Fibroblast of skin of right biceps (primary cell): ENCODE results near the gene PRKAR1B.
"Not testable (repeated sequence)": the region's sequence is repeated elsewhere in the genome, so short reads cannot be mapped to it uniquely, and the experiment has no call there.

ENCODE experiments used
- DNase-seq: peaks from one replicate; pipeline ENCODE4 v3.0.0-alpha.2; 2013

The PRKAR1B gene

DNA sequence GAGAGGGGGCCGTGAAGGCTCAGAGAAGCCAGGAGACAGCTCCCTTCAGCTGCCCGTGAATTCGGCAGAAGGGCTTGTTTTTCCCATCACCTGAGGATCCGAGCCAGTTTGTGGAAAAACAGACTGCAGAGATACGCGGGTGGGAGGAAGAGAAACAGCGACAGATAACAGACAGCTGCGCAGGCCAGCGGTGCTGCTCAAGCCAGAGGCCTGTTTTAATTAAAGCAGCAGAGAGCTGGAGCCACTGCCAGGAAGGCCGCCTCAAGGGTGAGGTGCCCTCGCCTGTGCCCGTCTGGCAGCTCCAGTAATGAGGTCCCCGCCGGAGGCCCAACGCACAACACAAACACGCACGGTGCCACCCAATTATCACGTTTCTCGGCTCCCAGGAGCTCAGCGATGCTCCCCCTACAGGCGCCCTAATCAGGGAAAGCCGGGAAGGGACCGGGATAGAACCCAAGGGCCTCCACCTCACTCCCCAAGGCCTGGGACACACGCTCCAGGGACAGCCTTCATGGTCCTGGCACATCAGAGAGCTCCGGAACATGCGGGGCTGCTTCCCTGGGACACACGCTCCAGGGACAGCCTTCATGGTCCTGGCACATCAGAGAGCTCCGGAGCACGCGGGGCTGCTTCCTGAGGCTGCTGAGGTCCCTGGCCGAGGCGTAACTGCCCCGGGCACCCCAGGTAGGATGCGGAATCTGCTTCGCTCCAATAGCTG lies 61.2 kb downstream of the PRKAR1B start:
- no peak for DNase-seq

DNA sequence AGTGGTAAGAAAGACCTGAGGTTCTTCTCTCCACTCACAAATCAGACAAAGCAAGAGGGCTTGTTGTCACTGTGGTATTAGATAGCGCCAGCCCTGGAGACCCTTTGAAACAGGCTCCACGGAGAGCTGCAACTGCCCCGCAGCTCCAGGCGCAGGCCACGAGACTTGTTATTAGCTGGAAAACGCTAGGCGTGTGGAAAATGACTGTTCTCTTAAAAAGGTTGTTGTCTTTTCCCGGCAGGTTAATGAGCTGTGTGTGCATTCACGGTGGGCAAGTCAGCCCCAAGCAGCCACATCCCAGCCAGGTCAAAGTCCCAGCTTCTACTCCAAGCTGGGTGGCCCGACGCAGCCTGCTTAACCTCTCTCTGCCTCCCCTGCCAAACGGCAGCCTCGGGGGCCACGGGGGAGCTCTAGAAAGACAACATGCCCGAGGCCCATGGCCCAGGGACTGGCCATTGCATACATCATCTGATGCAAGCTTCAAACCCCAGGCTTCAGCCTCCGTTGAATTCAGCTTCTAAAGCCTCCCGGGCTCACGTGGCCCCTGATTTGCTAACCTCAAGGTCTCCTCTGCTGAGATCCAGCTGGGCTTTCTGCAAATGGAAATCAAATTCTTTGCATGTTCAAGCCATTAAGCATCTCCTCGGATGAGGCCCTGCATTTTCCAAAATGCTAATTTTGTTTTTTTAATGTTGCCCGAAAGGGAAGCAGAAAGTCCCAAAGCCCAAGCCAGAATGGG lies 61.9 kb downstream of the PRKAR1B start:
- DNase-seq: peak; percentile 42

DNA sequence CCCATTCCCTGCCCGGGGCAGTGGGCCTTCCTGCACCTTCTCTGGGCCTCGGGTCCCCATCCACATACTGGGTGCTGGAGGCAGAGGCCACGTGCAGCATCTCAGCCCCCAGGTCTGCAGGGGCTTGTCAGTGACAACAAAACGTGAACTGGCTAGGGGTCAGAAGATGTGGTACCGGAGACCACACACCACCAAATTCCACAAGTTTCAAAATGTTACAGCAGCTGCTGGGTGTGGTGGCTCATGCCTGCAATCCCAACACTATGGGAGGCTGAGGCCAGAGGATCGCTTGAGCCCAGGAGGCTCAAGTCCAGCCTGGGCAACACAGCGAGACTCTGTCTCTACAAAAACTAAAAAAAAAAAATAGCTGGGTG lies 62.7 kb downstream of the PRKAR1B start:
- DNase-seq: no peak

DNA sequence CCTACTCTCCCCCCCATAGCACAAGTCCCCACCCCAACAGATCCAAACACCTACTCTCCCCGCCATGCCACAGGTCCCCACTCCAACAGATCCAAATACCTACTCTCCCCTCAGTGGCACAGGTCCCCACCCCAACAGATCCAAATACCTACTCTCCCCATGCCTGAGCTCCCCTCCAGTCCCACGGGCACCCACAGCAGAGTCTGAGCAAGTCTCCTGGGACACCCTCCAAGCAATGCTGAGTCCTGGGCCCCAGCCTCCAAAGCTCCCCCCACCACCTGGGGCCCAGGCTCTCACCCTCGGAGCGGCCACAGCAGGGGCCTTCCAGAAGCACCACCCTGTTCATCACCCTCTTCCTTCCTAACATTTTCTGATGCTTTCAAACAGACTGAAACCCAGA lies 64.5 kb downstream of the PRKAR1B start:
- DNase-seq: no peak

DNA sequence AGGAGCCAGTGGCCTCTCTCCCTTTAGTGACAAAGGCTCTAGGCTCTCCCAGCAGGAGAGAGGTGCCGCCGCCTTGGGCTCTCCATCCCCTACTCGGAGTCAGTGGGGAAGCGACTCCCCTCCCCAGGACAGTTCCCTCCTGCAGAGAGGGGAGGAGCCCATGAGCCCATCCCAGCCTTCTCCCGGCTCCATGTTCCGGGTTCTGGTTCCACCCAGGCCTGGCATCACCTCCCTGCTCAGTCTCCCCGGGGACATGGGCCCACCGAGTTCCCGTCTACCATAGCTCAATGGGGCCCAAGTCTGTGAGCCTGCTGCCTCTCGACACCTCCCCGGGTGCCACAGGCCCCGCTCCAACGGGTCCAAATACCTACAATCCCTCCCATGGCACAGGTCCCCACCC lies 67.1 kb downstream of the PRKAR1B start:
- DNase-seq: no peak

DNA sequence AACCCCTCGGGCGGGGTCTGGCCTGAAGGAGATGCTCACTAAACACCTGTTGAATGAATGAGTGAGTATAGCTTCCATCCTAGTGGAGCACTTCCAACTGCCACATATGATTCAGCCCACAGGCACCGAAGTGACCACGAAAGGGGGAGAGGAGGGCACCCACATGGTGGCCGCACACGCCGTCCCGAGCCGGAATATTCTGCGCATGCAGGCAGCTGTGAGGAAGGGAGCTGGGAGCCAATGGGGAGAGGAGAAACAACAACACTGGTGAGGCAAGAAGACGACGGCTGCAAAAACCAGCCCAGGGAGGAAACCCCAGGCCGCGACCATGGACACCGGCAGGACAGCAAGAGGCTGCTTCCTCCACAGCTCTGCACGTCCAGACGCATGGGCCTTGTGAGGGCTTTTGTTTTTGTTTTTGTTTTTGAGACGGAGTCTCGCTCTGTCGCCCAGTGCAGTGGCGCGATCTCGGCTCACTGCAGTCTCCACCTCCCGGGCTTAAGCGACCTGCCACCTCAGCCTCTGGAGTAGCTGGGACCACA lies 67.7 kb downstream of the PRKAR1B start:
- DNase-seq: no peak

DNA sequence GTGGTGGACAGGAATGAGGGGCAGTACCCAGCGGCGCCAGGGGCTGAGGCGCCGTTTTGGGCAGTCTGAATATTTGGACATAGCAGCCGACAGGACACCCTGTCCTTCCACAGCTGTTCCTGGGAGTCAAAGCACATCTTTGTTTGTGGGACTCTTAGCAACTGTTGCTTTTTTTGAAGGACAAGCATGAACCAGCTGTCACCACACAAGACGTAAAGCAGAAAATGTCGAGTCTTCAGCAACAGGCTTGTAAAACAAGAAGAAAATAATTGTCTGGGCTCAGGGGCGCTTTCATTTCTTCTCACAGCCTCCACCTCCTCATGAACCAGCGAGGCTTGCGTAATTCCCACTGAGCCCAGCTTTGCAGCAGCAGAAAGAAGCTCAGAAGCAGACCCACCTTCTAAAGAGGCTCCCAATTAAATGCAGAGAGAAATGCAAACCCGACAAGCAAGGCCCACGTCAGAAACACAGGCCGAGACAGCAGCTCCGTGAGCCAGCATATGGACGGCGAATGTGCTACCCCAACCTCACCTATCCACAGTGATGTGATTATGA lies 69.4 kb downstream of the PRKAR1B start:
- DNase-seq: no peak

DNA sequence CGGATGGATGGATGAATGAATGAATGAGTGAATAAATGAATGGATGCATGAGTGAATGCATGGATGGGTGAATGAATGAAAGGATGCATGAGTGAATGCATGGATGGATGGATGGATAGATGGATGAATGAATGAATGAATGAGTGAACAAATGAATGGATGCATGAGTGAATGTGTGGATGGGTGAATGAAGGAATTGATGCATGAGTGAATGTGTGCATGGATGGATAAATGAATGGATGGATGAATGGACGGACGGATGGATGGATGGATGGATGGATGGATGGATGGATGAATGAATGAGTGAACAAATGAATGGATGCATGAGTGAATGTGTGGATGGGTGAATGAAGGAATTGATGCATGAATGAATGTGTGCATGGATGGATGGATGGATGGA lies 70.1 kb downstream of the PRKAR1B start:
- DNase-seq: not testable (repeated sequence)

DNA sequence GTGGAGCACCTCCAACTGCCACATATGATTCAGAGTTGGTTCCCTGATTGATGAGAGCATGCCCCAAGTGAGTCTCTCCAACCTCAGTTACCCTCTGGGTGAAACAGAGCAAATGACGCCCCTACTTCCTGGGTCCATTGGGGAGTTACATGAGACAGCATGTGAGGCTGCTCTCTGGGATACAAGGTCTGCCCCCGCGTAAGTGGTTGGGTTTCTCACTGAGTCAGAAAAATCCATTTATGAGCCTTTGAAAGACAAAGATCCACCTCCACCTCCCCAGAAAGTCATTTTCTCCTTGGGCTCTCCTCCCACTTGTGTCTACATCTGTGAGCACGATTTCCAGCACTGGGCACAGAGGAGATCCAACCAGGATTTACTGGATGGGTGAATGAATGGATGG lies 71.3 kb downstream of the PRKAR1B start:
- DNase-seq: no peak

DNA sequence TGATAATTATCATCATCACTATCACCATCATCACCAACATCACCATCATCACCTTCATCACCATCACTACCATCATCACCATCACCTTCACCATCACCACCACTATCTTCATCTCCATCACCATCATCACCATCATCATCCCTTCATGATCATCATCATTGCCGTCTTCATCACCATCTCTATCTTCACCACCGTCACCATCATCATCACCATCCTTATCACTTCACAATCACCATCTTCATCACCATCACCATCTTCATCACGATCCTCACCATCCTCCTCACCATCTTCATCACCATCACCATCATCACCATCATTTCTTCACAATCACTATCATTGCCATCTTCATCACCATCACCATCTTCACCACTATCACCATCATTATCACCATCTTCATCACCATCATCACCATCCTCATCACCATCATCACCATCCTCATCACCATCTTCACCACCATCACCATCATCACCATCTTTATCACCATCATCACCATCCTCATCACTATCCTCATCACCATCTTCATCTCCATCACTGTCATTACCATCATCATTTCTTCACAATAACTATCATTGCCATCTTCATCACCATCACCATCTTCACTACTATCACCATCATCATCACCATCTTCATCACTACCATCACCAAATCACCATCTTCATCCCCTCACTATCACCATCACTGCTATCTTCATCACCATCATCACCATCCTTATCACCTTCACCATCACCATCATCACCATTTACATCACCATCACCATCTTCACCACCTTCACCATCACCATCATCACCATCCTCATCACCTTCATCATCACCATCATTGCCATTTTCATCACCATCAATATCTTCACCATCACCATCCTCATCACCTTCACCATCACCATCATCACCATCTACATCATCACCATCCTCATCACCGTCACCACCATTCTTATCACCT lies 73.0 kb downstream of the PRKAR1B start:
- no peak for DNase-seq

DNA sequence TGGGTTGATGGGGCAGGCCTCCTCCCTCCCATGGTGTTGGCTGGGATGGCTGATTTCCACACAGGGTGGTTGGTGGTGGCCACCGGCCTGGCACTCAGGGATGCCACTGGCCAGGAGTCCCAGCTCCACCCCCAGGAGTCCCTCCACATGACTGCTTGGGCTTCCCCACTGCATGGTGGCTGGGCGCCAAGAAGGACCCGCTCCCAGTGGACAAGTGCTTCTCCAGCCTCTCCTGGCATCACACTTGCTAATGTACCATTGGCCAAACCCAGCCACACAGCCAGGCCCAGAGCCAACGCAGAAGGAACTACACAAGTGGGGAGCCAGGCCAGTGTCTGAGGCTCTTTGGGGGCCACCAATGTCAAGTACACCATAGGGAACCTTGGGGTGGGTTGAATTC lies 74.2 kb downstream of the PRKAR1B start:
- DNase-seq: no peak

DNA sequence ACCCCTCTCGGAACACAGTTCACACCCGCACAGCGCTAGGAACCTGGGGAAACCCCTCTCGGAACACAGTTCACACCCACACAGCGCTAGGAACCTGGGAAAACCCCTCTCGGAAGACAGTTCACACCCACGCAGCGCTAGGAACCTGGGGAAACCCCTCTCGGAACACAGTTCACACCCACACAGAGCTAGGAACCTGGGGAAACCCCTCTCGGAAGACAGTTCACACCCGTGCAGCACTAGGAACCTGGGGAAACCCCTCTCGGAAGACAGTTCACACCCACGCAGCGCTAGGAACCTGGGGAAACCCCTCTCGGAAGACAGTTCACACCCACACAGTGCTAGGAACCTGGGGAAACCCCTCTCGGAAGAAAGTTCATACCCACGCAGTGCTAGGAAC lies 74.9 kb downstream of the PRKAR1B start:
- not testable (repeated sequence) for DNase-seq

DNA sequence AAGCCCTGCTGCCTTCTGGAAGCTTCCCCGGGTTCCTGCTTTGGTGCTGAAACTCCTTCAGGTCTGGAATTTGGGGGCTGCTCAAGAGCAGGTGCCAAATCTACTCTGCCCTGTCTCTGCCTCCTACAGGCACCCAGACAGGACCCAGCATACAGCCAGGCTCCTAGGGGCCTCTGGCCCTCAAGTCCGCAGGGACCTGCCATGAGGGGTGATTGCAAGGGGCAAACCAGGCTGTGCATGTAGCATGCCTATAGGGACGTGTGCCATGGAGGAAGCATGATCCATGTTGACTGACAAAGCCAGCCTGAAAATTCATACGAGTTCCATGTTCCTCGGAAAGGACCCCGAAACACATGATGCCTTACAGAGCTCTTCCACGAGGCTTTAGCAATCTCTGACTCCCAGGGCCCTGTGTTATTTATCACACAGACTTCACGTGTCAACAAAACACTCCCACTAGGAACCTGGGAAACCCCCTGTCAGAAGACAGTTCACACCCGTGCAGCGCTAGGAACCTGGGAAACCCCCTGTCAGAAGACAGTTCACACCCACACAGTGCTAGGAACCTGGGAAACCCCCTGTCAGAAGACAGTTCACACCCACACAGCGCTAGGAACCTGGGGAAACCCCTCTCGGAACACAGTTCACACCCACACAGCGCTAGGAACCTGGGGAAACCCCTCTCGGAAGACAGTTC lies 75.9 kb downstream of the PRKAR1B start:
- no peak for DNase-seq

DNA sequence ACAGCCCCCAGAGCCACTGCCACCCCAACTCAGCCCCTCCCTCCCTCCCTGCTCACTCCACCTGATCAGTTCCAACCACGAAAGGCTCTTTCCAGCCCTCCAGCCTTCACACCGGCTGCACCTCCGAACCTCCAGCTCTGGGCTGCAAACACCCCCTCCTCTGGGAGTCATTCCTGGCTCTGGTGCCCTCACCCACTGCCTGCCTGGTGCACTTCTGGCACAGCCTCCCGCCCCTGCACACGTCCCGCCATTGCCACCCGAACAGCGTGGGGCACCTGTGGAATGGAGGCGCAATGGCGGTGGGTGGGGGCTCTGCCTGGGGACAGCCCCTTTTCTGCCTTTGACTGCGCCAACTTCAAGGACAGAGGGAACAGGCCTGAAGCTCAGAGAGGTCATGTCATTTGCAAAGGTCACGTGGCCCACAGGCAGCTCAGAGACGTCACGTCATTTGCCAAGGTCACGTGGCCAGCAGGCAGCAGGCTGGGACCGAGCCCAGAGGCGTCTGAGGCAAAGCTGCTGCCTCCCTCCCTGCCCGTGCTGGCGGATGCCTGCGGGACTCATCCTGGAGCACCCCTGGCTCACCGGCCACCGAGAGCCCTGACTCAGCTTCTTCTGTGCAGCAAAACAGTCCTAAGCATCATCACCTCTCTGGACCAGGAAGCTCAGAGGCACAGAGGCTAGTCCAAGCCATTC lies 76.6 kb downstream of the PRKAR1B start:
- DNase-seq: no peak

DNA sequence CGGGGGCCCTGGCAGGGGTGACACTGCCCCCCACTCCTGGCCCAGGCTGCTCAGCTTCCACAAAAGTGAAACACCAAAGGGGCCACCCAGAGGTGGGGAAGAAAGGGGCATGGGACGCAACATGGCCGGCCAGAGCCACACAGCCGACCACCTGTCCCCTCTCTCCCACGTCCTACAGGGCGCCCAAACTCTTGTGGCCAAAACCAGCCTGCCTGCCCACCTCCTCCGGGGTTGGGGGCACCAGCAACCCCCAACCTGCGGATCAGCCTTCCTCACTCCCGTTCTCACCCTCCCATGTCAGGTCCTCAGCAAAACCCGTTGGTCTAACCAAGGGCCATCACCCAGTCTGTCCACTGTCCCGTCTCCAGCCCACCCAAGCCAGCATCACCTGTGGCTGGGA lies 80.1 kb downstream of the PRKAR1B start:
- DNase-seq: no peak

DNA sequence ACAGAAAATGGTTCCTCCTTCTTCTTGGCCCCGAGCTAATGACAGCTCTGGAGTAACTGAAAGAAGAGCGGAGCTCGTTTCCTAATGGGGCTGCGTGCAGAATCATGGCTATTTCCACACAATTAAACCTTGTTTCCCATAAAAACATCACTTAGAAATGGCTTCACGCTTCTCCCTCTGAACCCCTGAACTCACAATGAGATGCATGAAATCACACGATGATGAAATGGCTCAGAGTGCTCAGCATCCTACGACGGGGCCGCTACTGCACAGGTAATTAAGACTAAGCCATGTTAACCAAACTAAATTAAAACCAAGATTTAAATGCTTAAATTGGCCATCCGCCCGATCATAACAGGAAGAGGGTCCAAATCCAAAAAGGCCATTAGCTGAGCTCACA lies 80.6 kb downstream of the PRKAR1B start:
- DNase-seq: no peak

DNA sequence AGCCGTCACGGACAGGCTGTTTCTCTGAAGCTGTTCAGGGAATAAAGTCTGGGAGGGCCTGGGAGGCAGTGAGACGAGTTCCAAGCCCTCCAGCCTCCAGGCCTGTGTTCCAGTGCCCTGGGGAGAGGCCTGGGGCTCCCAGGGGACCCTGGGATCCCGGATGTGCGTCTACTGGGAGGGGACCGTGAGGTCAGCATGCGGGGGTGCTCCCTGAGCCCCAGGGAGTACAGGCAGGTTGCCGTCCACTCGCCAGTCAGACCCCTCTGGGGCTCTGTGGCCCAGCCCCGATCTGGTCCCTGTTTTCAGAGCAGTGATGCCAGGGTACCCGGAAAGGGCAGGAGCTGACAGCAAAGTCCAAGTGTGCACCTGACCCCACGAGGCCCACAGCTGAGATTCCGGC lies 81.5 kb downstream of the PRKAR1B start:
- DNase-seq: no peak

DNA sequence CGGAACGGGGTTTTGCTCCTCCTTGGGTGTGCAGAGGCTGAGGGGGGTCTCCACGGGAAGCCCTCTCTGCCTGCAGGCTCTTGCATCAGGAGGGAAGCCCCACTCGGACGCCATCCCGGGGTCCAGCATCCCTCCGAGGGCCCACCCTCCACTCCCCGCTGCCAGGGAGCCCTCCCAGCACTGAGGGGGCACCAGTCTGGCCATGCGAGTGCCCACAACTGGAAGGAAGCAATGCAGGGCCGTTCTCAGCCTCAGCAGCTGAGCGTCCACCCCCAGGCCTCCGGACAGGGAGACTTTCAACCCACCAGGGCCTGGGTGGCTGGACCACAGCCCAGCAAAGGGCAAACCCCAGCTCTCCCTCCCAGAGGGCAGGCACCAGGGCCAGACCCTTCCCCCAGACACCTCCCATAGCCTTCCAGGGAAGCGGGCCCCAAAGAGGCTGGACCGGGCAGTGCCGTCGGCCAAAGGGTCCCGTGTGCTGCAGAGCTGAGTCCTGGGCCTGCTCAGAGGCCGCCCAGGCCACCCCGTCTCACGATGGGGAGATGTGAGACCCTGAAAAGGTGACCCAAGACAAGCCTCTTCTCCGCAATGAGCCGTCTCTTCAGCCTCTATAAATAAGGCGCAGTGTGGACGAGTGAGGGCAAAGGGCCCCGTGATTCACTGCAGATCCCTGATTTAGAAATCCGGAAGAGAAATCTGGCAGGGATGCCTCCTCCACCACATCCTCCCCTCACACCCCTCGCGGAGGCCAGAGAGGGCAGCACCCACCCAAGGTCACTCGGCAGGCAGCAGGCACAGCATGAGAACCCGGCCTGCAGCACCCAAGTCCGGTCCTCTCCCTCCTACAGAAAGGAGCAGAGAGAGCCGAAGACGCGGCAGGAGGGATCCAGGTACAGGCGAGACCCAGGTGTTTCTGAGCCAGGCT lies 82.4 kb downstream of the PRKAR1B start:
- no peak for DNase-seq

DNA sequence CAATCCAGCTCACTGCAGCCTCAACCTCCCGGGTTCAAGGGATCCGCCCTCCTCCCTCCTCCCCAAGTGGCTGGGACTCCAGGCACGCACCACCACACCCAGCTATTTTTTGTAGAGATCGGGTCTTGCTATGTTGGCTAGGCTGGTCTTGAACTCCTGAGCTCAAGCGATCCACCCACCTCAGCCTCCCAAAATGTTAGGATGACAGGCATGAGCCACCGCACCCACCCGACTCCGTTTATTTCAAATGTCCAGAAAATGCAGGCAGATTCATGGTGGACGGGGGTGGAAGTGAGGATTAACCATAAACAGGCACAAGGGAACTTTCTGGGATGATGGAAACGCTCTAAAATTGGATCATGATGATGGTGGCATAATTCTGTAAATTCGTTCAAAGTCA lies 85.1 kb downstream of the PRKAR1B start:
- no peak for DNase-seq

DNA sequence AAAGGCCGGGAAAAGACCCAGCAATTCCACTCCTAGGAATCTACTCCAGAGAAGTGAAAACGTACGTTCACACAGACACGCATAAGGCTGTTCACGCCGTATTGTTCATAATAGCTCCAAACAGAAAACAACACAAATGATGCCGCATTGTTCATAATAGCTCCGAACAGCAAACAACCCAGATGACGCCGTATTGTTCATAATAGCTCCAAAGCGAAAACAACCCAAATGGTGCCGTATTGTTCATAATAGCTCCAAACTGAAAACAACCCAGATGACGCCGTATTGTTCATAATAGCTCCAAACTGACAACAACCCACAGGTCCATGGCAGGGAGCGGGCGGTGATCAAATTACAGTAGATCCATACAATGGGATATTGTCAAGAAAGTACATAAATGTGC lies 85.8 kb downstream of the PRKAR1B start:
- no peak for DNase-seq
